ENCODE measurements around the gene GTF3C1.

Gene GTF3C1

GRCh38 chr16:27526180-27526579, 23.5 kb downstream of the GTF3C1 start:
- Histone ChIP-seq H3K36me3 (ENCODE audit: control insufficient read depth in 1 of 2, insufficient read depth in 2 of 2, low read length in 2 of 2) (peaks cover 38 to 82% of the 10 kb centered on the region in 2 donors), H3K9me3 (ENCODE audit: control insufficient read depth in 1 of 2, low read length in 2 of 2) (no peaks in the 10 kb centered on the region), H3K4me3 (ENCODE audit: low read depth in 1 of 2, low read length in 2 of 2) (no peak overlapping the region), H3K9ac (ENCODE audit: low read depth in 1 of 2, low read length in 2 of 2) (no peak overlapping the region), H3K27ac (ENCODE audit: low read depth, low read length) (no peak overlapping the region), H3K4me1 (ENCODE audit: control insufficient read depth in 1 of 2, insufficient read depth in 2 of 2, low read length in 2 of 2) (no peaks in the 10 kb centered on the region), H3K27me3 (ENCODE audit: control insufficient read depth in 1 of 2, insufficient read depth in 2 of 2, low read length in 2 of 2) (no peaks in the 10 kb centered on the region)

GRCh38 chr16:27522173-27522707, 27.5 kb downstream of the GTF3C1 start:
- Histone ChIP-seq H3K4me1 (ENCODE audit: control insufficient read depth in 1 of 2, insufficient read depth in 2 of 2, low read length in 2 of 2) (no peaks in the 10 kb centered on the region), H3K27ac (ENCODE audit: low read depth, low read length) (no peak overlapping the region), H3K9ac (ENCODE audit: low read depth in 1 of 2, low read length in 2 of 2) (no peak overlapping the region), H3K36me3 (ENCODE audit: control insufficient read depth in 1 of 2, insufficient read depth in 2 of 2, low read length in 2 of 2) (peaks cover 23 to 66% of the 10 kb centered on the region in 2 donors), H3K9me3 (ENCODE audit: control insufficient read depth in 1 of 2, low read length in 2 of 2) (no peaks in the 10 kb centered on the region), H3K27me3 (ENCODE audit: control insufficient read depth in 1 of 2, insufficient read depth in 2 of 2, low read length in 2 of 2) (no peaks in the 10 kb centered on the region), H3K4me3 (ENCODE audit: low read depth in 1 of 2, low read length in 2 of 2) (no peak overlapping the region)

- Histone ChIP-seq H3K36me3 (ENCODE audit: control insufficient read depth in 1 of 2, insufficient read depth in 2 of 2, low read length in 2 of 2) (peaks cover 23 to 64% of the 10 kb centered on the region in 2 donors), H3K9ac (ENCODE audit: low read depth in 1 of 2, low read length in 2 of 2) (no peak overlapping the region), H3K27me3 (ENCODE audit: control insufficient read depth in 1 of 2, insufficient read depth in 2 of 2, low read length in 2 of 2) (no peaks in the 10 kb centered on the region), H3K9me3 (ENCODE audit: control insufficient read depth in 1 of 2, low read length in 2 of 2) (no peaks in the 10 kb centered on the region), H3K4me1 (ENCODE audit: control insufficient read depth in 1 of 2, insufficient read depth in 2 of 2, low read length in 2 of 2) (no peaks in the 10 kb centered on the region), H3K4me3 (ENCODE audit: low read depth in 1 of 2, low read length in 2 of 2) (no peak overlapping the region), H3K27ac (ENCODE audit: low read depth, low read length) (no peak overlapping the region)
These were observed 28.6 kb downstream of the GTF3C1 start for GRCh38 chr16:27520982-27521673.

- Histone ChIP-seq H3K27ac (ENCODE audit: low read depth, low read length) (no peak overlapping the region), H3K27me3 (ENCODE audit: control insufficient read depth in 1 of 2, insufficient read depth in 2 of 2, low read length in 2 of 2) (no peaks in the 10 kb centered on the region), H3K9ac (ENCODE audit: low read depth in 1 of 2, low read length in 2 of 2) (no peak overlapping the region), H3K4me1 (ENCODE audit: control insufficient read depth in 1 of 2, insufficient read depth in 2 of 2, low read length in 2 of 2) (no peaks in the 10 kb centered on the region), H3K36me3 (ENCODE audit: control insufficient read depth in 1 of 2, insufficient read depth in 2 of 2, low read length in 2 of 2) (peaks cover 15 to 44% of the 10 kb centered on the region in 2 donors), H3K9me3 (ENCODE audit: control insufficient read depth in 1 of 2, low read length in 2 of 2) (no peaks in the 10 kb centered on the region), H3K4me3 (ENCODE audit: low read depth in 1 of 2, low read length in 2 of 2) (no peak overlapping the region)
These were observed 31.5 kb downstream of the GTF3C1 start for GRCh38 chr16:27518226-27518625.

GRCh38 chr16:27517664-27518063, 32.0 kb downstream of the GTF3C1 start:
- no peak overlapping the region for H3K4me3 ChIP-seq (ENCODE audit: low read depth in 1 of 2, low read length in 2 of 2)
- H3K4me1 ChIP-seq (ENCODE audit: control insufficient read depth in 1 of 2, insufficient read depth in 2 of 2, low read length in 2 of 2) = no peaks in the 10 kb centered on the region
- H3K27me3 ChIP-seq (ENCODE audit: control insufficient read depth in 1 of 2, insufficient read depth in 2 of 2, low read length in 2 of 2) = no peaks in the 10 kb centered on the region
- no peak overlapping the region for H3K9ac ChIP-seq (ENCODE audit: low read depth in 1 of 2, low read length in 2 of 2)
- no peak overlapping the region for H3K27ac ChIP-seq (ENCODE audit: low read depth, low read length)
- peaks cover 12 to 44% of the 10 kb centered on the region in 2 donors for H3K36me3 ChIP-seq (ENCODE audit: control insufficient read depth in 1 of 2, insufficient read depth in 2 of 2, low read length in 2 of 2)
- no peaks in the 10 kb centered on the region for H3K9me3 ChIP-seq (ENCODE audit: control insufficient read depth in 1 of 2, low read length in 2 of 2)

- peaks cover 18 to 51% of the 10 kb centered on the region in 2 donors for H3K36me3 ChIP-seq (ENCODE audit: control insufficient read depth in 1 of 2, insufficient read depth in 2 of 2, low read length in 2 of 2)
- no peaks in the 10 kb centered on the region for H3K4me1 ChIP-seq (ENCODE audit: control insufficient read depth in 1 of 2, insufficient read depth in 2 of 2, low read length in 2 of 2)
- H3K4me3 ChIP-seq (ENCODE audit: low read depth in 1 of 2, low read length in 2 of 2) = no peak overlapping the region
- no peaks in the 10 kb centered on the region for H3K27me3 ChIP-seq (ENCODE audit: control insufficient read depth in 1 of 2, insufficient read depth in 2 of 2, low read length in 2 of 2)
- no peaks in the 10 kb centered on the region for H3K9me3 ChIP-seq (ENCODE audit: control insufficient read depth in 1 of 2, low read length in 2 of 2)
- no peak overlapping the region for H3K9ac ChIP-seq (ENCODE audit: low read depth in 1 of 2, low read length in 2 of 2)
- no peak overlapping the region for H3K27ac ChIP-seq (ENCODE audit: low read depth, low read length)
These were observed 33.3 kb downstream of the GTF3C1 start for GRCh38 chr16:27516365-27516764.

- Histone ChIP-seq H3K36me3 (ENCODE audit: control insufficient read depth in 1 of 2, insufficient read depth in 2 of 2, low read length in 2 of 2) (peaks cover 18 to 52% of the 10 kb centered on the region in 2 donors), H3K9ac (ENCODE audit: low read depth in 1 of 2, low read length in 2 of 2) (no peak overlapping the region), H3K4me1 (ENCODE audit: control insufficient read depth in 1 of 2, insufficient read depth in 2 of 2, low read length in 2 of 2) (no peaks in the 10 kb centered on the region), H3K27ac (ENCODE audit: low read depth, low read length) (peak overlapping the region; percentile 13), H3K4me3 (ENCODE audit: low read depth in 1 of 2, low read length in 2 of 2) (no peak overlapping the region), H3K27me3 (ENCODE audit: control insufficient read depth in 1 of 2, insufficient read depth in 2 of 2, low read length in 2 of 2) (no peaks in the 10 kb centered on the region), H3K9me3 (ENCODE audit: control insufficient read depth in 1 of 2, low read length in 2 of 2) (no peaks in the 10 kb centered on the region)
These were observed 33.8 kb downstream of the GTF3C1 start for GRCh38 chr16:27515874-27516353.

GRCh38 chr16:27514806-27515205, 34.9 kb downstream of the GTF3C1 start:
- Histone ChIP-seq H3K9me3 (ENCODE audit: control insufficient read depth in 1 of 2, low read length in 2 of 2) (no peaks in the 10 kb centered on the region), H3K9ac (ENCODE audit: low read depth in 1 of 2, low read length in 2 of 2) (no peak overlapping the region), H3K27ac (ENCODE audit: low read depth, low read length) (no peak overlapping the region), H3K36me3 (ENCODE audit: control insufficient read depth in 1 of 2, insufficient read depth in 2 of 2, low read length in 2 of 2) (peaks cover 19 to 59% of the 10 kb centered on the region in 2 donors), H3K4me1 (ENCODE audit: control insufficient read depth in 1 of 2, insufficient read depth in 2 of 2, low read length in 2 of 2) (no peaks in the 10 kb centered on the region), H3K4me3 (ENCODE audit: low read depth in 1 of 2, low read length in 2 of 2) (no peak overlapping the region), H3K27me3 (ENCODE audit: control insufficient read depth in 1 of 2, insufficient read depth in 2 of 2, low read length in 2 of 2) (no peaks in the 10 kb centered on the region)

GRCh38 chr16:27511657-27512448, 37.9 kb downstream of the GTF3C1 start:
- Histone ChIP-seq H3K9ac (ENCODE audit: low read depth in 1 of 2, low read length in 2 of 2) (no peak overlapping the region), H3K4me1 (ENCODE audit: control insufficient read depth in 1 of 2, insufficient read depth in 2 of 2, low read length in 2 of 2) (no peaks in the 10 kb centered on the region), H3K9me3 (ENCODE audit: control insufficient read depth in 1 of 2, low read length in 2 of 2) (no peaks in the 10 kb centered on the region), H3K36me3 (ENCODE audit: control insufficient read depth in 1 of 2, insufficient read depth in 2 of 2, low read length in 2 of 2) (peaks cover 32 to 63% of the 10 kb centered on the region in 2 donors), H3K4me3 (ENCODE audit: low read depth in 1 of 2, low read length in 2 of 2) (no peak overlapping the region), H3K27me3 (ENCODE audit: control insufficient read depth in 1 of 2, insufficient read depth in 2 of 2, low read length in 2 of 2) (no peaks in the 10 kb centered on the region), H3K27ac (ENCODE audit: low read depth, low read length) (no peak overlapping the region)

GRCh38 chr16:27508476-27508875, 41.2 kb downstream of the GTF3C1 start:
- no peaks in the 10 kb centered on the region for H3K4me1 ChIP-seq (ENCODE audit: control insufficient read depth in 1 of 2, insufficient read depth in 2 of 2, low read length in 2 of 2)
- H3K27me3 ChIP-seq (ENCODE audit: control insufficient read depth in 1 of 2, insufficient read depth in 2 of 2, low read length in 2 of 2) = no peaks in the 10 kb centered on the region
- peaks cover 47 to 89% of the 10 kb centered on the region in 2 donors for H3K36me3 ChIP-seq (ENCODE audit: control insufficient read depth in 1 of 2, insufficient read depth in 2 of 2, low read length in 2 of 2)
- H3K9me3 ChIP-seq (ENCODE audit: control insufficient read depth in 1 of 2, low read length in 2 of 2) = no peaks in the 10 kb centered on the region
- H3K9ac ChIP-seq (ENCODE audit: low read depth in 1 of 2, low read length in 2 of 2) = no peak overlapping the region
- no peak overlapping the region for H3K27ac ChIP-seq (ENCODE audit: low read depth, low read length)
- no peak overlapping the region for H3K4me3 ChIP-seq (ENCODE audit: low read depth in 1 of 2, low read length in 2 of 2)

Data from duodenal mucosa (tissue), 2 donors.